ENCODE results near the gene LAIR1.
A peak's percentile ranks its signal among the peaks of the same experiment; 100 is the strongest.

LAIR1 gene

GRCh38 chr19:54311486-54311885 lies 53.2 kb downstream of the LAIR1 start:
- peaks cover 14% of the 10 kb centered on the region for H3K27me3 Mint-ChIP-seq (ENCODE audit: low read depth)
- no peak overlapping the region for H3K27ac Mint-ChIP-seq
- H3K4me1 Mint-ChIP-seq (ENCODE audit: low read depth): no peaks in the 10 kb centered on the region
- no peak for DNase-seq (ENCODE audit: low spot score)
- H3K4me3 Mint-ChIP-seq: no peak overlapping the region
- H3K36me3 Mint-ChIP-seq (ENCODE audit: low read depth): no peaks in the 10 kb centered on the region
- H3K9me3 Mint-ChIP-seq: no peaks in the 10 kb centered on the region

GRCh38 chr19:54310543-54310942 lies 54.2 kb downstream of the LAIR1 start:
- no peaks in the 10 kb centered on the region for H3K9me3 Mint-ChIP-seq
- H3K27ac Mint-ChIP-seq: no peak overlapping the region
- peaks cover 14% of the 10 kb centered on the region for H3K27me3 Mint-ChIP-seq (ENCODE audit: low read depth)
- no peak for DNase-seq (ENCODE audit: low spot score)
- H3K4me3 Mint-ChIP-seq: no peak overlapping the region
- H3K36me3 Mint-ChIP-seq (ENCODE audit: low read depth): no peaks in the 10 kb centered on the region
- no peaks in the 10 kb centered on the region for H3K4me1 Mint-ChIP-seq (ENCODE audit: low read depth)

- no peaks in the 10 kb centered on the region for H3K9me3 Mint-ChIP-seq
- peaks cover 3% of the 10 kb centered on the region for H3K4me1 Mint-ChIP-seq (ENCODE audit: low read depth)
- peaks cover 12% of the 10 kb centered on the region for H3K27me3 Mint-ChIP-seq (ENCODE audit: low read depth)
- H3K4me3 Mint-ChIP-seq: no peak overlapping the region
- no peak overlapping the region for H3K27ac Mint-ChIP-seq
- no peaks in the 10 kb centered on the region for H3K36me3 Mint-ChIP-seq (ENCODE audit: low read depth)
- DNase-seq (ENCODE audit: low spot score): no peak
Measured at GRCh38 chr19:54309811-54310210, 54.9 kb downstream of the LAIR1 start.

- H3K36me3 Mint-ChIP-seq (ENCODE audit: low read depth): no peaks in the 10 kb centered on the region
- H3K4me1 Mint-ChIP-seq (ENCODE audit: low read depth): peaks cover 16% of the 10 kb centered on the region
- H3K9me3 Mint-ChIP-seq: no peaks in the 10 kb centered on the region
- DNase-seq (ENCODE audit: low spot score): no peak
- no peak overlapping the region for H3K27ac Mint-ChIP-seq
- H3K4me3 Mint-ChIP-seq: no peak overlapping the region
- peaks cover 5% of the 10 kb centered on the region for H3K27me3 Mint-ChIP-seq (ENCODE audit: low read depth)
Measured at GRCh38 chr19:54307389-54308020, 57.2 kb downstream of the LAIR1 start.

GRCh38 chr19:54305141-54305540 lies 59.6 kb downstream of the LAIR1 start:
- Mint-ChIP-seq H3K27ac (peak overlapping the region; percentile 11), H3K9me3 (no peaks in the 10 kb centered on the region), H3K4me3 (peak overlapping the region; percentile 56), H3K27me3 (ENCODE audit: low read depth) (peaks cover 8% of the 10 kb centered on the region), H3K4me1 (ENCODE audit: low read depth) (peaks cover 18% of the 10 kb centered on the region), H3K36me3 (ENCODE audit: low read depth) (no peaks in the 10 kb centered on the region)
- no peak for DNase-seq (ENCODE audit: low spot score)

GRCh38 chr19:54302257-54302656 lies 62.5 kb downstream of the LAIR1 start:
- H3K4me1 Mint-ChIP-seq (ENCODE audit: low read depth): peaks cover 18% of the 10 kb centered on the region
- H3K36me3 Mint-ChIP-seq (ENCODE audit: low read depth): no peaks in the 10 kb centered on the region
- no peak overlapping the region for H3K27ac Mint-ChIP-seq
- peaks cover 10% of the 10 kb centered on the region for H3K27me3 Mint-ChIP-seq (ENCODE audit: low read depth)
- no peaks in the 10 kb centered on the region for H3K9me3 Mint-ChIP-seq
- no peak overlapping the region for H3K4me3 Mint-ChIP-seq
- DNase-seq (ENCODE audit: low spot score): no peak
